IMR-90 (cell line): ENCODE results near the gene GRK5. TPM values are rescaled to one million over a fixed set of nuclear protein-coding genes. Genes with fewer than 3 reads are reported as not detected.

ENCODE experiments used
- ATAC-seq: fragments of 200-7000 bp; cut with Tn5 transposase; 2 replicates; pipeline ENCODE4 v1.9.1; 2020; ENCODE audit warnings: low read depth, mild to moderate bottlenecking, moderate library complexity
- BruUV-seq: library from RNA; stranded (reverse); fragments of 400-500 nt; replicated peaks from 2 replicates; lab custom pipeline; 2021; lab: Mats Ljungman, UMichigan
- CTCF ChIA-PET: fragments of 300-600 bp; formaldehyde crosslinking; extraction: SDS; loops from one replicate; lab custom pipeline; 2021; ENCODE audit warnings: antibody characterized with exemption; lab: Yijun Ruan, JAX
- POLR2A ChIA-PET: fragments of 300-600 bp; sonication (Branson Sonifier 250); formaldehyde crosslinking; loops from one replicate; lab custom pipeline; 2022; ENCODE audit warnings: antibody characterized with exemption; ENCODE audit not compliant: unreplicated experiment; lab: Charles Lee
- DNase-seq: peaks from one replicate; pipeline ENCODE4 v3.0.0; 2013
- H2AFZ ChIP-seq: replicated peaks from 2 replicates; pipeline ENCODE3; 2013; ENCODE audit warnings: low read length, mild to moderate bottlenecking; ENCODE audit not compliant: poor library complexity
- H2AK5ac ChIP-seq: 2 replicates; pipeline ENCODE4 v1.6.1; 2013; ENCODE audit warnings: low read depth, low read length, inconsistent platforms
- H2AK9ac ChIP-seq: replicated peaks from 2 replicates; pipeline ENCODE3; 2013; ENCODE audit warnings: mild to moderate bottlenecking, low read depth, low read length, moderate library complexity; ENCODE audit not compliant: poor library complexity
- H2BK120ac ChIP-seq: 2 replicates; pipeline ENCODE4 v1.6.1; 2013; ENCODE audit warnings: low read depth, low read length, inconsistent platforms
- H2BK15ac ChIP-seq: 3 replicates; pipeline ENCODE4 v1.6.1; 2013; ENCODE audit warnings: low read depth, low read length, inconsistent platforms
- H2BK20ac ChIP-seq: 2 replicates; pipeline ENCODE4 v1.6.1; 2013; ENCODE audit warnings: low read depth, mild to moderate bottlenecking, inconsistent platforms, low read length, moderate library complexity
- H2BK5ac ChIP-seq: 2 replicates; pipeline ENCODE4 v1.6.1; 2013; ENCODE audit warnings: mild to moderate bottlenecking, low read depth, low read length, inconsistent platforms; ENCODE audit not compliant: poor library complexity, severe bottlenecking
- H3K14ac ChIP-seq: replicated peaks from 2 replicates; pipeline ENCODE4 v1.6.1; 2013; ENCODE audit warnings: low read depth, low read length, inconsistent platforms
- H3K18ac ChIP-seq: 2 replicates; pipeline ENCODE4 v1.6.1; 2013; ENCODE audit warnings: low read depth, low read length, control low read depth
- H3K23ac ChIP-seq: 2 replicates; pipeline ENCODE4 v1.6.1; 2013; ENCODE audit warnings: low read depth, low read length, inconsistent platforms
- H3K27ac ChIP-seq: 2 replicates; pipeline ENCODE4 v1.5.1; 2013; ENCODE audit warnings: mild to moderate bottlenecking, control low read depth, low read length; ENCODE audit not compliant: insufficient read depth
- H3K27me3 ChIP-seq: 2 replicates; pipeline ENCODE4 v1.6.1; 2013; ENCODE audit warnings: low read length; ENCODE audit not compliant: control insufficient read depth, insufficient read depth
- H3K36me3 ChIP-seq: 2 replicates; pipeline ENCODE4 v1.6.1; 2013; ENCODE audit warnings: low read length, mixed read lengths; ENCODE audit not compliant: control insufficient read depth, insufficient read depth
- H3K4ac ChIP-seq: 2 replicates; pipeline ENCODE4 v1.6.1; 2013; ENCODE audit warnings: low read depth, low read length, inconsistent platforms
- H3K4me1 ChIP-seq: 2 replicates; pipeline ENCODE4 v1.6.1; 2013; ENCODE audit warnings: low read length, mixed read lengths; ENCODE audit not compliant: control insufficient read depth, insufficient read depth
- H3K4me2 ChIP-seq: 2 replicates; pipeline ENCODE4 v1.6.1; 2013; ENCODE audit warnings: low read depth, mild to moderate bottlenecking, control low read depth, low read length, moderate library complexity
- H3K4me3 ChIP-seq: 2 replicates; pipeline ENCODE4 v1.5.1; 2013; ENCODE audit warnings: low read depth, mild to moderate bottlenecking, control low read depth, low read length, moderate library complexity; ENCODE audit not compliant: insufficient read depth
- H3K56ac ChIP-seq: 2 replicates; pipeline ENCODE4 v1.6.1; 2013; ENCODE audit warnings: low read length, inconsistent platforms; ENCODE audit not compliant: insufficient read depth; ENCODE audit errors: extremely low read depth
- H3K79me1 ChIP-seq, 2 experiments: 2 replicates each; pipeline ENCODE4 v1.6.1; 2013; ENCODE audit warnings: low read length in 2 of 2, inconsistent platforms in 1 of 2, low read depth in 1 of 2
- H3K9ac ChIP-seq: 2 replicates; pipeline ENCODE4 v1.6.1; 2013; ENCODE audit warnings: low read depth, low read length, control low read depth
- H3K9me1 ChIP-seq: 2 replicates; pipeline ENCODE4 v1.6.1; 2013; ENCODE audit warnings: low read length, inconsistent platforms; ENCODE audit not compliant: insufficient read depth
- H3K9me3 ChIP-seq: 2 replicates; pipeline ENCODE4 v1.6.1; 2013; ENCODE audit warnings: low read length; ENCODE audit not compliant: control insufficient read depth, insufficient read depth
- H4K20me1 ChIP-seq: 2 replicates; pipeline ENCODE4 v1.6.1; 2013; ENCODE audit warnings: low read length, inconsistent platforms; ENCODE audit not compliant: insufficient read depth
- H4K5ac ChIP-seq: 2 replicates; pipeline ENCODE4 v1.6.1; 2013; ENCODE audit warnings: mild to moderate bottlenecking, low read depth, low read length, control low read depth
- H4K8ac ChIP-seq, 2 experiments: 2 replicates each; pipeline ENCODE4 v1.6.1; 2013; ENCODE audit warnings: low read depth in 2 of 2, low read length in 2 of 2, control low read depth in 1 of 2, inconsistent platforms in 1 of 2
- H4K91ac ChIP-seq: 2 replicates; pipeline ENCODE4 v1.6.1; 2013; ENCODE audit warnings: low read depth, low read length, inconsistent platforms; ENCODE audit not compliant: insufficient read depth
- BHLHE40 ChIP-seq: fragments of 150-350 bp; IDR thresholded peaks from 2 replicates; pipeline ENCODE4 v1.6.1; 2016; ENCODE audit warnings: mild to moderate bottlenecking, low read depth, low read length
- MAZ ChIP-seq: IDR thresholded peaks from 2 replicates; pipeline ENCODE4 v1.6.1; 2012; ENCODE audit warnings: low read depth, mild to moderate bottlenecking, low read length, improper control_type of control experiment, moderate library complexity, borderline replicate concordance
- WGBS, 2 experiments: methylation state at CpG; one replicate each; pipeline versions ENCODE4 v1.1.5 to v1.1.7; 2013; ENCODE audit warnings: missing lambda C conversion rate in 2 of 2; ENCODE audit not compliant: insufficient read length in 1 of 2; ENCODE audit errors: extremely low coverage in 2 of 2; 5-methylcytosine and 5-hydroxymethylcytosine counted together
- dilution Hi-C: fragments of 300-500 bp; cut with HindIII; formaldehyde crosslinking; loops from one replicate; pipeline ENCODE4 v1.14.3; 2018; ENCODE audit warnings: low sequenced_read_pairs; ENCODE audit not compliant: unreplicated experiment
- in situ Hi-C: fragments of 300-500 bp; cut with MboI; formaldehyde crosslinking; loops from 3 replicates; pipeline ENCODE4 v1.14.3; 2019; ENCODE audit warnings: low sequenced_read_pairs, inconsistent platforms, mixed read lengths
- intact Hi-C: fragments of 100-400 bp; cut with micrococcal nuclease; formaldehyde crosslinking; loops from 2 replicates; pipeline ENCODE4 v1.10.0; 2022
- polyA plus RNA-seq, 3 experiments: library from polyadenylated mRNA; depleted of rRNA; stranded (reverse); fragments of >200 nt; gene quantifications; 2 replicates each; pipeline ENCODE4 v1.2.3, GENCODE V29; 2012; ENCODE audit warnings: low replicate concordance in 1 of 3
- total RNA-seq: library from RNA; depleted of rRNA; stranded (reverse); fragments of >200 nt; gene quantifications from 2 replicates; pipeline ENCODE4 v1.2.3, GENCODE V29; 2012
- TF ChIP-seq, protein P1 (sequence below): conservative IDR thresholded peaks from 2 replicates; pipeline ENCODE4 v1.5.1; 2012; ENCODE audit warnings: mild to moderate bottlenecking, low read depth, low read length, improper control_type of control experiment

The GRK5 gene
- total and polyA plus RNA-seq, 2 of the 4 experiments (the other 2 are of a cell fraction) = 12.9 to 16.3 TPM

DNA sequence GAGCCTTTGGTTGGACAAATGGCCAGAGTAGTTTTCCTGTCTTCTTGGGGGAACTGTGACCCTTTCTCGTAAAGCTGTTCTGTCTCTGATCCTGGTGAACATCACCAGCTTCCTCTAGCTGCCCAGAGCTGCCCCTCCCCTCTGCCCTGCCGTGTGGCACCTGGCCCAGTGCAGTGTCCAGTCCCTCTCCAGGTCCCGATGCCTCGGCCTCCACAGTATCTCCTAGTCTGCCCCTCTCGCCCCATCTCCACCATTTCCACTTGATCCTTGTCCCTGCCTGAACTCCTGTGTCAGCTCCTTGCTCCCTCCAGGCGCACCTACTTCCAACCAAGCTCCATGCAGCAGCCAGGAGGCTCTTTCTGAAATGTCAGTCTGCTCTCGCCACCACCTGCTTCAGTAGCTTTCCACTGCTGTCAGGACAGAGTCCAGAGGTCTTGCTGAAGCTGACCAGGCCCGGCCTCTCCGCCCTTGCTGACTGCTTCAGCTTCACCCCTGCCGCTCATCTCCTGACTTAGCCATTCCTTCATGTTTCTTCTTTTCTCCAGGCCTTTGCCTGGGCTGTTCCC is 133.6 kb downstream of the GRK5 start:
- Histone ChIP-seq H3K27ac (peak overlapping the region; percentile 18; the same call in 1 of the 2 replicates), H3K4ac (peak overlapping the region; percentile 20), H4K8ac (no peak overlapping the region), H3K9me3 (no peaks in the 10 kb centered on the region), H3K79me1 (peaks cover 43 to 82% of the 10 kb centered on the region in 2 experiments), H3K36me3 (peaks cover 38% of the 10 kb centered on the region), H3K4me1 (peaks cover 31% of the 10 kb centered on the region), H3K23ac (no peak overlapping the region; the same call in 1 of the 2 replicates), H2BK20ac (0 out of 2 replicates have a peak overlapping the region, but pooled peaks have one; percentile 23), H2BK120ac (peak overlapping the region; percentile 18), H3K9ac (no peak overlapping the region), H4K5ac (no peak overlapping the region), H3K14ac (no peak overlapping the region), H3K4me3 (no peak overlapping the region), H2BK5ac (no peak overlapping the region), H3K9me1 (peaks cover 37% of the 10 kb centered on the region), H3K56ac (no peak overlapping the region), H4K20me1 (peaks cover 64% of the 10 kb centered on the region), H2AFZ (peak overlapping the region; percentile 24), H2AK9ac (peak overlapping the region; percentile 80), H3K27me3 (no peaks in the 10 kb centered on the region), H3K18ac (no peak overlapping the region), H2AK5ac (peak overlapping the region; percentile 49; the same call in 1 of the 2 replicates), H4K91ac (peak overlapping the region; percentile 24; the same call in 1 of the 2 replicates), H3K4me2 (no peak overlapping the region), H2BK15ac (no peak overlapping the region; the same call in 2 of the 3 replicates)
- no peak for TF ChIP-seq BHLHE40
- TF ChIP-seq, protein P1, sequence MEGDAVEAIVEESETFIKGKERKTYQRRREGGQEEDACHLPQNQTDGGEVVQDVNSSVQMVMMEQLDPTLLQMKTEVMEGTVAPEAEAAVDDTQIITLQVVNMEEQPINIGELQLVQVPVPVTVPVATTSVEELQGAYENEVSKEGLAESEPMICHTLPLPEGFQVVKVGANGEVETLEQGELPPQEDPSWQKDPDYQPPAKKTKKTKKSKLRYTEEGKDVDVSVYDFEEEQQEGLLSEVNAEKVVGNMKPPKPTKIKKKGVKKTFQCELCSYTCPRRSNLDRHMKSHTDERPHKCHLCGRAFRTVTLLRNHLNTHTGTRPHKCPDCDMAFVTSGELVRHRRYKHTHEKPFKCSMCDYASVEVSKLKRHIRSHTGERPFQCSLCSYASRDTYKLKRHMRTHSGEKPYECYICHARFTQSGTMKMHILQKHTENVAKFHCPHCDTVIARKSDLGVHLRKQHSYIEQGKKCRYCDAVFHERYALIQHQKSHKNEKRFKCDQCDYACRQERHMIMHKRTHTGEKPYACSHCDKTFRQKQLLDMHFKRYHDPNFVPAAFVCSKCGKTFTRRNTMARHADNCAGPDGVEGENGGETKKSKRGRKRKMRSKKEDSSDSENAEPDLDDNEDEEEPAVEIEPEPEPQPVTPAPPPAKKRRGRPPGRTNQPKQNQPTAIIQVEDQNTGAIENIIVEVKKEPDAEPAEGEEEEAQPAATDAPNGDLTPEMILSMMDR = no peak
- no peak for TF ChIP-seq MAZ
- intact Hi-C loops (no loop called here), in situ Hi-C loops (no loop called here), dilution Hi-C loops (no loop called here)
- POLR2A ChIA-PET = interaction anchor here (0.6 kb wide), 2 partner anchors 9 to 115 kb away, joined by 3 to 4 read pairs; no protein-coding TSS in a partner anchor
- no peak for ATAC-seq
- 86% methylated on average over 9 of the region's 10 CpGs; no CpG with 5 or more reads in 1 of the 2 experiments for WGBS, 2 experiments
- CTCF ChIA-PET = no interaction called here
- no TSS peak for BruUV-seq
- no peak for DNase-seq
